ENCODE results near the gene WRNIP1.

DNA sequence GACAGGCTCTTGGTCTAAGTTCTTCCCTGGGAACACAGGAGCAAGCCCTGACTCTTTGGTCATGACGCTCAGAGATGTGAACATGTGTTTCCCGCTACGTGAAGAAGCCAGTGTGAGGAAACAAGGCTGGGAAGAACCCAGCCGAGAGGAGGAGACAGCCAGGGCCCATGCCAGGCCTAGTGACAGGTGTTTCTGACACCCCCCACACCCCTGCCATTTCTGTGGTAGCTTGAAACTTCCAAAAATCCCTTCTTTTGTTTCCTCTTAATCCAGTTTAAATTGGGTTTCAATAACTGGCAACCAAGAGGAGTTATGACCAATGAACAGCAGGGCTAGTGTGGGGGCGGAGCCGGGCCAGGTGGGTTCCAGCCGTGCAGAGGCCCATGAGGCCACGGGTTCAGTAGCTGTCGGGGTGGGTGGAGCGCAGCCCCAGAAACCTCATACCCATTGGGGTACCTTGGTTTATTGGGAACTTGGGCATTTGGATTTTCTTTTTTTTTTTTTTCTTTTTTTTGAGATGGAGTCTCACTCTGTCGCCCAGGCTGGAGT is 33.5 kb downstream of the WRNIP1 start:
- TF ChIP-seq ZBTB7A (IDR thresholded peaks at IDR 0.05; ENCODE audit: low read depth) = no peak
- no peak for TF ChIP-seq TAF1 (IDR thresholded peaks at IDR 0.05; ENCODE audit: low read depth)
- TF ChIP-seq, protein P1, sequence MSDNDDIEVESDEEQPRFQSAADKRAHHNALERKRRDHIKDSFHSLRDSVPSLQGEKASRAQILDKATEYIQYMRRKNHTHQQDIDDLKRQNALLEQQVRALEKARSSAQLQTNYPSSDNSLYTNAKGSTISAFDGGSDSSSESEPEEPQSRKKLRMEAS (IDR thresholded peaks at IDR 0.05) = no peak
- TF ChIP-seq EGR1 (IDR thresholded peaks at IDR 0.05) = no peak
- TF ChIP-seq YY1 (IDR thresholded peaks at IDR 0.05; ENCODE audit: low read depth) = no peak
- no peak for TF ChIP-seq NFIC (IDR thresholded peaks at IDR 0.05)
- TF ChIP-seq, protein P2, sequence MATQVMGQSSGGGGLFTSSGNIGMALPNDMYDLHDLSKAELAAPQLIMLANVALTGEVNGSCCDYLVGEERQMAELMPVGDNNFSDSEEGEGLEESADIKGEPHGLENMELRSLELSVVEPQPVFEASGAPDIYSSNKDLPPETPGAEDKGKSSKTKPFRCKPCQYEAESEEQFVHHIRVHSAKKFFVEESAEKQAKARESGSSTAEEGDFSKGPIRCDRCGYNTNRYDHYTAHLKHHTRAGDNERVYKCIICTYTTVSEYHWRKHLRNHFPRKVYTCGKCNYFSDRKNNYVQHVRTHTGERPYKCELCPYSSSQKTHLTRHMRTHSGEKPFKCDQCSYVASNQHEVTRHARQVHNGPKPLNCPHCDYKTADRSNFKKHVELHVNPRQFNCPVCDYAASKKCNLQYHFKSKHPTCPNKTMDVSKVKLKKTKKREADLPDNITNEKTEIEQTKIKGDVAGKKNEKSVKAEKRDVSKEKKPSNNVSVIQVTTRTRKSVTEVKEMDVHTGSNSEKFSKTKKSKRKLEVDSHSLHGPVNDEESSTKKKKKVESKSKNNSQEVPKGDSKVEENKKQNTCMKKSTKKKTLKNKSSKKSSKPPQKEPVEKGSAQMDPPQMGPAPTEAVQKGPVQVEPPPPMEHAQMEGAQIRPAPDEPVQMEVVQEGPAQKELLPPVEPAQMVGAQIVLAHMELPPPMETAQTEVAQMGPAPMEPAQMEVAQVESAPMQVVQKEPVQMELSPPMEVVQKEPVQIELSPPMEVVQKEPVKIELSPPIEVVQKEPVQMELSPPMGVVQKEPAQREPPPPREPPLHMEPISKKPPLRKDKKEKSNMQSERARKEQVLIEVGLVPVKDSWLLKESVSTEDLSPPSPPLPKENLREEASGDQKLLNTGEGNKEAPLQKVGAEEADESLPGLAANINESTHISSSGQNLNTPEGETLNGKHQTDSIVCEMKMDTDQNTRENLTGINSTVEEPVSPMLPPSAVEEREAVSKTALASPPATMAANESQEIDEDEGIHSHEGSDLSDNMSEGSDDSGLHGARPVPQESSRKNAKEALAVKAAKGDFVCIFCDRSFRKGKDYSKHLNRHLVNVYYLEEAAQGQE (IDR thresholded peaks at IDR 0.05; ENCODE audit: low read depth) = no peak
- no peak for TF ChIP-seq TCF12 (IDR thresholded peaks at IDR 0.05; ENCODE audit: low read depth)
- no peak for TF ChIP-seq CREB1 (IDR thresholded peaks at IDR 0.05; ENCODE audit: low read depth)
- no peak for TF ChIP-seq CEBPB (IDR thresholded peaks at IDR 0.05)

All from Ishikawa (cell line).